GM12878 (cell line): ENCODE results near the gene ENOPH1.

Source experiments
- CTCF ChIP-seq, 3 experiments: IDR thresholded peaks in 2 of 3; conservative IDR thresholded peaks in 1 of 3; 2 replicates each; pipeline ENCODE4 v1.5.1; 2011; ENCODE audit warnings: low read depth in 3 of 3, low read length in 3 of 3, mild to moderate bottlenecking in 3 of 3, control low read depth in 2 of 3, moderate library complexity in 2 of 3, inconsistent platforms in 1 of 3, mixed read lengths in 1 of 3; ENCODE audit not compliant: control insufficient read depth in 2 of 3, insufficient read depth in 1 of 3; ENCODE audit errors: extremely low read depth in 1 of 3
- MTA2 ChIP-seq: fragments of 450-650 bp; IDR thresholded peaks from 2 replicates; pipeline ENCODE4 v1.6.1; 2016; ENCODE audit warnings: low read depth, mild to moderate bottlenecking, moderate library complexity
- POLR2A ChIP-seq: IDR thresholded peaks from 2 replicates; pipeline ENCODE4 v1.6.1; 2011; ENCODE audit warnings: low read depth, mild to moderate bottlenecking, low read length
- SMC3 ChIP-seq: IDR thresholded peaks from 2 replicates; pipeline ENCODE4 v1.6.1; 2011; ENCODE audit warnings: low read length, improper control_type of control experiment, borderline replicate concordance

- no peak for TF ChIP-seq POLR2A
- TF ChIP-seq SMC3 = no peak
- no peak for TF ChIP-seq MTA2
- TF ChIP-seq CTCF (IDR thresholded peaks at IDR 0.05 in 2 of 3, conservative IDR thresholded peaks at IDR 0.05 in 1 of 3; ENCODE audit: control insufficient read depth in 2 of 3, extremely low read depth in 1 of 3, insufficient read depth in 1 of 3, low read depth in 3 of 3, low read length in 3 of 3) = no peak
These were observed 79.8 kb downstream of the ENOPH1 start for GRCh38 chr4:82510216-82510615.
